GM12872 (cell line): ENCODE measurements around the gene ZNF335.
A peak's percentile ranks its signal among the peaks of the same experiment; 100 is the strongest.

Experiments
- CTCF ChIP-seq: IDR thresholded peaks from 3 replicates; pipeline ENCODE4 v1.5.1; 2011; ENCODE audit warnings: low read depth, mild to moderate bottlenecking, low read length, moderate library complexity; ENCODE audit not compliant: insufficient read depth

ZNF335 gene

GRCh38 chr20:45971675-45972499 lies at the start of gene ZNF335:
TSS of gene ZNF335 (minus strand) at chr20:45972203. CDS start at chr20:45971410, 793 bp downstream.
- no peak for TF ChIP-seq CTCF

GRCh38 chr20:46020555-46020954 lies 48.6 kb upstream of the ZNF335 start:
- no peak for TF ChIP-seq CTCF

- TF ChIP-seq CTCF: no peak
Measured at GRCh38 chr20:46018611-46019010, 46.6 kb upstream of the ZNF335 start.

- no peak for TF ChIP-seq CTCF
Measured at GRCh38 chr20:46018112-46018511, 46.1 kb upstream of the ZNF335 start.

- TF ChIP-seq CTCF: no peak
Measured at GRCh38 chr20:46017272-46017671, 45.3 kb upstream of the ZNF335 start.

GRCh38 chr20:46014517-46015396 lies 42.8 kb upstream of the ZNF335 start:
- TF ChIP-seq CTCF: no peak

- TF ChIP-seq CTCF: peak; percentile 60
Measured at GRCh38 chr20:46013829-46014516, 42.0 kb upstream of the ZNF335 start.
